ENCODE results near the gene CDHR3. TPM values are rescaled to one million over a fixed set of nuclear protein-coding genes. Genes with fewer than 3 reads are reported as not detected.
"Not testable (repeated sequence)": the region's sequence is repeated elsewhere in the genome, so short reads cannot be mapped to it uniquely, and the experiment has no call there.

Gene CDHR3
- total RNA-seq, 1 donor from 2014 or later, result 1.1 TPM

- no peak for FAIRE-seq
- peaks cover 3% of the 10 kb centered on the region for H3K27me3 ChIP-seq (ENCODE audit: control insufficient read depth, insufficient read depth, low read length)
- H3K36me3 ChIP-seq (ENCODE audit: control insufficient read depth, insufficient read depth, low read length), result no peaks in the 10 kb centered on the region
- H3K4me3 ChIP-seq (ENCODE audit: low read depth, low read length), result no peak overlapping the region
- no peak for TF ChIP-seq CTCF (IDR thresholded peaks at IDR 0.05; ENCODE audit: insufficient read depth, low read length, severe bottlenecking)
- DNase-seq (ENCODE audit: low read depth), result no peak
Observed at GRCh38 chr7:106001886-106002285, 38.8 kb downstream of the CDHR3 start.

- DNase-seq (ENCODE audit: low read depth) (no peak), FAIRE-seq (no peak)
Observed at GRCh38 chr7:106003525-106004064, 40.5 kb downstream of the CDHR3 start.

GRCh38 chr7:106006906-106007305 lies 43.8 kb downstream of the CDHR3 start:
- Histone ChIP-seq H3K36me3 (ENCODE audit: control insufficient read depth, insufficient read depth, low read length) (no peaks in the 10 kb centered on the region), H3K4me3 (ENCODE audit: low read depth, low read length) (no peak overlapping the region), H3K27me3 (ENCODE audit: control insufficient read depth, insufficient read depth, low read length) (no peaks in the 10 kb centered on the region)
- FAIRE-seq (no peak), DNase-seq (ENCODE audit: low read depth) (no peak)
- no peak for TF ChIP-seq CTCF (IDR thresholded peaks at IDR 0.05; ENCODE audit: insufficient read depth, low read length, severe bottlenecking)

More at GRCh38 chr7:106003525-106004064, 40.5 kb downstream of the CDHR3 start:
- Histone ChIP-seq H3K4me3 (ENCODE audit: low read depth, low read length) (no peak overlapping the region), H3K36me3 (ENCODE audit: control insufficient read depth, insufficient read depth, low read length) (no peaks in the 10 kb centered on the region), H3K27me3 (ENCODE audit: control insufficient read depth, insufficient read depth, low read length) (peaks cover 3% of the 10 kb centered on the region)
- TF ChIP-seq CTCF (IDR thresholded peaks at IDR 0.05; ENCODE audit: insufficient read depth, low read length, severe bottlenecking), result no peak

- H3K4me3 ChIP-seq (ENCODE audit: low read depth, low read length); DNase-seq (ENCODE audit: low read depth); FAIRE-seq; H3K36me3 ChIP-seq (ENCODE audit: control insufficient read depth, insufficient read depth, low read length); H3K27me3 ChIP-seq (ENCODE audit: control insufficient read depth, insufficient read depth, low read length): not testable (repeated sequence)
Observed at GRCh38 chr7:106007796-106008195, 44.7 kb downstream of the CDHR3 start.

- no peaks in the 10 kb centered on the region for H3K27me3 ChIP-seq (ENCODE audit: control insufficient read depth, insufficient read depth, low read length)
- H3K4me3 ChIP-seq (ENCODE audit: low read depth, low read length), result no peak overlapping the region
- DNase-seq (ENCODE audit: low read depth) (peak; percentile 85), FAIRE-seq (no peak)
- peak; percentile 99 for TF ChIP-seq CTCF (IDR thresholded peaks at IDR 0.05; ENCODE audit: insufficient read depth, low read length, severe bottlenecking)
- H3K36me3 ChIP-seq (ENCODE audit: control insufficient read depth, insufficient read depth, low read length), result no peaks in the 10 kb centered on the region
Observed at GRCh38 chr7:106009503-106010226, 46.6 kb downstream of the CDHR3 start.

GRCh38 chr7:106010331-106010730 lies 47.3 kb downstream of the CDHR3 start:
- no peak for TF ChIP-seq CTCF (IDR thresholded peaks at IDR 0.05; ENCODE audit: insufficient read depth, low read length, severe bottlenecking)
- H3K4me3 ChIP-seq (ENCODE audit: low read depth, low read length), result no peak overlapping the region
- no peaks in the 10 kb centered on the region for H3K36me3 ChIP-seq (ENCODE audit: control insufficient read depth, insufficient read depth, low read length)
- DNase-seq (ENCODE audit: low read depth) (peak; percentile 20), FAIRE-seq (no peak)
- no peaks in the 10 kb centered on the region for H3K27me3 ChIP-seq (ENCODE audit: control insufficient read depth, insufficient read depth, low read length)
